Uterus (tissue), 4 donors: ENCODE measurements around the gene KCNK1. TPM values are rescaled to one million over a fixed set of nuclear protein-coding genes. Genes with fewer than 3 reads are reported as not detected.

Source experiments
- DNase-seq, 2 donors: peaks; one replicate each; pipeline ENCODE4 v3.0.0-alpha.2; 2019 to 2020
- H3K27ac ChIP-seq, 2 donors: fragments of 200-600 bp; sonication (generic); 1 replicate in 1 of 2; 2 replicates in 1 of 2; pipeline ENCODE4 v1.5.1; 2016 to 2018
- H3K27me3 ChIP-seq, 2 donors: fragments of 200-600 bp; sonication (generic); one replicate each; pipeline ENCODE4 v1.5.1; 2018 to 2019; ENCODE audit warnings: control low read depth in 1 of 2
- H3K36me3 ChIP-seq, 2 donors: fragments of 200-600 bp; sonication (generic); one replicate each; pipeline ENCODE4 v1.5.1; 2019; ENCODE audit warnings: control low read depth in 1 of 2
- H3K4me1 ChIP-seq, 2 donors: fragments of 200-600 bp; sonication (generic); one replicate each; pipeline ENCODE4 v1.5.1; 2018 to 2019; ENCODE audit warnings: control low read depth in 1 of 2
- H3K4me3 ChIP-seq, 2 donors: fragments of 200-600 bp; sonication (generic); 1 replicate in 1 of 2; 2 replicates in 1 of 2; pipeline ENCODE4 v1.5.1; 2018 to 2019; ENCODE audit warnings: mild to moderate bottlenecking in 1 of 2
- H3K9me3 ChIP-seq, 2 donors: fragments of 200-600 bp; sonication (generic); one replicate each; pipeline ENCODE4 v1.5.1; 2019; ENCODE audit warnings: control low read depth in 1 of 2
- CTCF ChIP-seq, 4 experiments: fragments of 200-600 bp in 2 of 4; fragments of 450-650 bp in 2 of 4; sonication (generic) in 2 of 4; IDR thresholded peaks; one replicate each; pipeline ENCODE4 v1.5.1; 2016 to 2019; ENCODE audit warnings: antibody characterized with exemption in 4 of 4, mild to moderate bottlenecking in 2 of 4, moderate library complexity in 1 of 4
- POLR2A ChIP-seq, 2 donors: fragments of 450-650 bp; IDR thresholded peaks; one replicate each; pipeline ENCODE4 v1.6.1; 2016; ENCODE audit warnings: antibody characterized with exemption in 2 of 2, mild to moderate bottlenecking in 1 of 2, moderate library complexity in 1 of 2
- intact Hi-C: fragments of 100-400 bp; cut with DNase I; formaldehyde crosslinking; loops from one replicate; pipeline ENCODE4 v1.15.1; 2023; ENCODE audit warnings: low total_unique reads
- total RNA-seq, 4 donors: library from RNA; depleted of rRNA in 3 of 4; stranded (reverse); fragments of >200 nt in 3 of 4; gene quantifications; one replicate each; pipeline versions ENCODE4 v1.1.0 to v1.2.4, GENCODE V29; 2014 to 2023
- donor health status: DM: yes; HTN: yes; CAD: no.

Gene KCNK1
- total RNA-seq, 4 donors from 2014 or later, result 1.0 to 17.1 (median 7.9) TPM

GRCh38 chr1:233635765-233636502, 22.0 kb downstream of the KCNK1 start:
- Histone ChIP-seq H3K4me1 (no peaks in the 10 kb centered on the region), H3K27ac (no peak overlapping the region), H3K27me3 (no peaks in the 10 kb centered on the region), H3K9me3 (no peaks in the 10 kb centered on the region), H3K36me3 (no peaks in the 10 kb centered on the region), H3K4me3 (no peak overlapping the region)
- intact Hi-C loops, result no loop called here
- TF ChIP-seq POLR2A (IDR thresholded peaks at IDR 0.05), result no peak
- TF ChIP-seq CTCF (IDR thresholded peaks at IDR 0.05), result no peak
- no peak for DNase-seq

- TF ChIP-seq CTCF (IDR thresholded peaks at IDR 0.05) (no peak), POLR2A (IDR thresholded peaks at IDR 0.05) (no peak)
- intact Hi-C loops, result no loop called here
- no peak overlapping the region for H3K27ac ChIP-seq
These were observed 22.6 kb downstream of the KCNK1 start for GRCh38 chr1:233636503-233636877.

GRCh38 chr1:233638513-233638912, 24.6 kb downstream of the KCNK1 start:
- Histone ChIP-seq H3K27me3 (no peaks in the 10 kb centered on the region), H3K4me3 (no peak overlapping the region), H3K27ac (peak overlapping the region in 1 of 2 donors; percentile 5), H3K9me3 (no peaks in the 10 kb centered on the region), H3K4me1 (no peaks in the 10 kb centered on the region), H3K36me3 (no peaks in the 10 kb centered on the region)
- TF ChIP-seq CTCF (IDR thresholded peaks at IDR 0.05), result no peak
- no peak for TF ChIP-seq POLR2A (IDR thresholded peaks at IDR 0.05)
- intact Hi-C loops, result no loop called here
- peak in 1 of 2 donors; percentile 17 for DNase-seq

More at GRCh38 chr1:233636503-233636877, 22.6 kb downstream of the KCNK1 start:
- Histone ChIP-seq H3K9me3 (no peaks in the 10 kb centered on the region), H3K4me1 (no peaks in the 10 kb centered on the region), H3K36me3 (no peaks in the 10 kb centered on the region), H3K4me3 (no peak overlapping the region), H3K27me3 (no peaks in the 10 kb centered on the region)
- DNase-seq, result no peak

GRCh38 chr1:233639611-233640010, 25.7 kb downstream of the KCNK1 start:
- no peak for DNase-seq
- Histone ChIP-seq H3K4me1 (no peaks in the 10 kb centered on the region), H3K36me3 (no peaks in the 10 kb centered on the region), H3K4me3 (no peak overlapping the region), H3K27ac (no peak overlapping the region), H3K27me3 (no peaks in the 10 kb centered on the region), H3K9me3 (no peaks in the 10 kb centered on the region)
- TF ChIP-seq CTCF (IDR thresholded peaks at IDR 0.05) (no peak), POLR2A (IDR thresholded peaks at IDR 0.05) (no peak)
- intact Hi-C loops, result no loop called here

- no peak for TF ChIP-seq CTCF (IDR thresholded peaks at IDR 0.05)
- TF ChIP-seq POLR2A (IDR thresholded peaks at IDR 0.05), result no peak
- H3K4me1 ChIP-seq, result no peaks in the 10 kb centered on the region
- no peak for DNase-seq
- H3K36me3 ChIP-seq, result no peaks in the 10 kb centered on the region
- H3K27me3 ChIP-seq, result no peaks in the 10 kb centered on the region
- H3K9me3 ChIP-seq, result no peaks in the 10 kb centered on the region
- no peak overlapping the region for H3K27ac ChIP-seq
- intact Hi-C loops, result no loop called here
- H3K4me3 ChIP-seq, result no peak overlapping the region
These were observed 26.3 kb downstream of the KCNK1 start for GRCh38 chr1:233640179-233640578.
